ENCODE data around the gene TBC1D22B.

Gene TBC1D22B

GRCh38 chr6:37357288-37357687, 99.7 kb downstream of the TBC1D22B start:
- DNase-seq (ENCODE audit: low read depth), result no peak

- DNase-seq (ENCODE audit: low read depth), result no peak
Observed at GRCh38 chr6:37357860-37358259, 100.3 kb downstream of the TBC1D22B start.

- no peak for DNase-seq (ENCODE audit: low read depth)
Observed at GRCh38 chr6:37359039-37359438, 101.5 kb downstream of the TBC1D22B start.

- DNase-seq (ENCODE audit: low read depth), result no peak
Observed at GRCh38 chr6:37362101-37362828, 104.7 kb downstream of the TBC1D22B start.

GRCh38 chr6:37365791-37366190, 108.2 kb downstream of the TBC1D22B start:
- no peak for DNase-seq (ENCODE audit: low read depth)

GRCh38 chr6:37366910-37367309, 109.3 kb downstream of the TBC1D22B start:
- no peak for DNase-seq (ENCODE audit: low read depth)

- DNase-seq (ENCODE audit: low read depth), result no peak
Observed at GRCh38 chr6:37368961-37369320, 111.4 kb downstream of the TBC1D22B start.

GRCh38 chr6:37369321-37370201, 112.0 kb downstream of the TBC1D22B start:
- DNase-seq (ENCODE audit: low read depth), result no peak

- DNase-seq (ENCODE audit: low read depth), result no peak
Observed at GRCh38 chr6:37371154-37372083, 113.8 kb downstream of the TBC1D22B start.

GRCh38 chr6:37372116-37372515, 114.5 kb downstream of the TBC1D22B start:
- DNase-seq (ENCODE audit: low read depth), result no peak

GRCh38 chr6:37373822-37374471, 116.4 kb downstream of the TBC1D22B start:
- no peak for DNase-seq (ENCODE audit: low read depth)

- DNase-seq (ENCODE audit: low read depth), result no peak
Observed at GRCh38 chr6:37375376-37375775, 117.8 kb downstream of the TBC1D22B start.

GRCh38 chr6:37376078-37376743, 118.6 kb downstream of the TBC1D22B start:
- DNase-seq (ENCODE audit: low read depth), result no peak

GRCh38 chr6:37381579-37381978, 124.0 kb downstream of the TBC1D22B start:
- DNase-seq (ENCODE audit: low read depth), result no peak
